H1 (cell line): ENCODE measurements around the gene ZDHHC22. TPM values are rescaled to one million over a fixed set of nuclear protein-coding genes. Genes with fewer than 3 reads are reported as not detected.

ENCODE experiments used
- CTCF ChIA-PET: fragments of 300-600 bp; sonication (Branson Sonifier 250); formaldehyde crosslinking; loops from one replicate; lab custom pipeline; 2021; ENCODE audit not compliant: partially characterized antibody; lab: Charles Lee
- POLR2A ChIA-PET: fragments of 300-600 bp; sonication (Branson Sonifier 250); formaldehyde crosslinking; loops from one replicate; lab custom pipeline; 2021; ENCODE audit warnings: inconsistent platforms; ENCODE audit not compliant: partially characterized antibody; lab: Charles Lee
- DNase-seq, 2 experiments: peaks; one replicate each; pipeline versions ENCODE4 v3.0.0 to v3.0.0-alpha.2; 2010 to 2022; ENCODE audit warnings: low spot score in 2 of 2, low read depth in 1 of 2, mixed read lengths in 1 of 2
- FAIRE-seq: peaks from 2 replicates; lab custom pipeline; 2011; peaks lifted over from hg19 to GRCh38; lab: Jason Lieb, UNC
- H2AFZ ChIP-seq: 2 replicates; pipeline ENCODE4 v1.8.1; 2012; ENCODE audit warnings: low read length, inconsistent platforms
- H2AK5ac ChIP-seq: 2 replicates; pipeline ENCODE4 v1.6.1; 2013; ENCODE audit warnings: low read depth, low read length
- H2BK120ac ChIP-seq: replicated peaks from 2 replicates; pipeline ENCODE3; 2013; ENCODE audit warnings: low read depth, low read length, inconsistent platforms
- H2BK12ac ChIP-seq: 2 replicates; pipeline ENCODE4 v1.6.1; 2013; ENCODE audit warnings: low read depth, low read length
- H2BK15ac ChIP-seq: 2 replicates; pipeline ENCODE4 v1.6.1; 2013; ENCODE audit warnings: low read length
- H2BK20ac ChIP-seq: 2 replicates; pipeline ENCODE4 v1.6.1; 2013; ENCODE audit warnings: low read length
- H2BK5ac ChIP-seq: 2 replicates; pipeline ENCODE4 v1.6.1; 2013; ENCODE audit warnings: low read depth, low read length
- H3K14ac ChIP-seq: 2 replicates; pipeline ENCODE4 v1.6.1; 2013; ENCODE audit warnings: inconsistent platforms; ENCODE audit not compliant: insufficient read length
- H3K18ac ChIP-seq: 2 replicates; pipeline ENCODE4 v1.6.1; 2013; ENCODE audit warnings: low read length; ENCODE audit errors: extremely low read depth
- H3K23ac ChIP-seq: 2 replicates; pipeline ENCODE4 v1.6.1; 2013; ENCODE audit warnings: inconsistent platforms; ENCODE audit not compliant: insufficient read length
- H3K23me2 ChIP-seq: 2 replicates; pipeline ENCODE4 v1.6.1; 2013; ENCODE audit warnings: low read depth, low read length
- H3K27ac ChIP-seq: 2 replicates; pipeline ENCODE4 v1.6.1; 2011; ENCODE audit warnings: low read depth, low read length, inconsistent platforms
- H3K27me3 ChIP-seq, 4 experiments: replicated peaks in 1 of 4; 1 replicate in 1 of 4; 2 replicates in 3 of 4; pipeline versions ENCODE4 v1.6.1 to v1.8.1; 2011 to 2013; ENCODE audit warnings: low read length in 3 of 4, mild to moderate bottlenecking in 3 of 4, inconsistent platforms in 2 of 4, mixed read lengths in 2 of 4, moderate library complexity in 1 of 4; ENCODE audit not compliant: control insufficient read depth in 3 of 4, insufficient read depth in 3 of 4; ENCODE audit errors: extremely low read depth in 1 of 4
- H3K36me3 ChIP-seq, 4 experiments: 2 replicates each; pipeline versions ENCODE4 v1.6.1 to v1.8.1; 2011 to 2013; ENCODE audit warnings: mild to moderate bottlenecking in 4 of 4, low read length in 3 of 4, moderate library complexity in 2 of 4, control low read depth in 1 of 4, inconsistent platforms in 1 of 4; ENCODE audit not compliant: insufficient read depth in 4 of 4, control insufficient read depth in 2 of 4
- H3K4ac ChIP-seq: replicated peaks from 2 replicates; pipeline ENCODE3; 2013; ENCODE audit warnings: low read length, low read depth, mixed read lengths, inconsistent platforms; ENCODE audit not compliant: insufficient read length
- H3K4me1 ChIP-seq, 4 experiments: replicated peaks in 1 of 4; 1 replicate in 1 of 4; 2 replicates in 3 of 4; pipeline versions ENCODE4 v1.6.1 to v1.8.1; 2011 to 2013; ENCODE audit warnings: low read length in 3 of 4, inconsistent platforms in 2 of 4, mixed read lengths in 1 of 4; ENCODE audit not compliant: insufficient read depth in 4 of 4, control insufficient read depth in 3 of 4
- H3K4me2 ChIP-seq, 2 experiments: 2 replicates each; pipeline versions ENCODE4 v1.6.1 to v1.8.1; 2011 to 2013; ENCODE audit warnings: low read depth in 2 of 2, low read length in 2 of 2, control low read depth in 1 of 2, inconsistent platforms in 1 of 2, mild to moderate bottlenecking in 1 of 2; ENCODE audit not compliant: insufficient read depth in 1 of 2
- H3K4me3 ChIP-seq, 4 experiments: fragments of 200-600, 300-600 bp in 1 of 4; sonication (generic), shearing (Covaris generic), sonication (Bioruptor Twin) in 1 of 4; 2 replicates each; pipeline versions ENCODE4 v1.5.1 to v1.8.1; 2011 to 2016; ENCODE audit warnings: low read length in 4 of 4, low read depth in 3 of 4, control low read depth in 2 of 4, inconsistent platforms in 2 of 4, mild to moderate bottlenecking in 2 of 4, mixed read lengths in 1 of 4, moderate library complexity in 1 of 4; ENCODE audit not compliant: insufficient read depth in 2 of 4; ENCODE audit errors: extremely low read depth in 1 of 4
- H3K56ac ChIP-seq: replicated peaks from 2 replicates; pipeline ENCODE3; 2013; ENCODE audit warnings: low read depth, mild to moderate bottlenecking, mixed read lengths, low read length, inconsistent platforms; ENCODE audit not compliant: insufficient read length
- H3K79me1 ChIP-seq: 2 replicates; pipeline ENCODE4 v1.6.1; 2013; ENCODE audit warnings: low read depth, low read length, control low read depth
- H3K79me2 ChIP-seq, 2 experiments: 2 replicates each; pipeline versions ENCODE4 v1.6.1 to v1.8.1; 2012 to 2013; ENCODE audit warnings: low read length in 2 of 2, mild to moderate bottlenecking in 2 of 2, inconsistent platforms in 1 of 2; ENCODE audit not compliant: insufficient read depth in 2 of 2, control insufficient read depth in 1 of 2
- H3K9ac ChIP-seq, 4 experiments: replicated peaks in 1 of 4; 1 replicate in 1 of 4; 2 replicates in 3 of 4; pipeline versions ENCODE4 v1.6.1 to v1.8.1; 2011 to 2013; ENCODE audit warnings: low read depth in 3 of 4, low read length in 3 of 4, control low read depth in 2 of 4, mild to moderate bottlenecking in 2 of 4, moderate library complexity in 2 of 4, inconsistent platforms in 1 of 4; ENCODE audit errors: extremely low read depth in 1 of 4
- H3K9me3 ChIP-seq, 2 experiments: 2 replicates each; pipeline versions ENCODE4 v1.6.1 to v1.8.1; 2012 to 2013; ENCODE audit warnings: mild to moderate bottlenecking in 2 of 2, moderate library complexity in 2 of 2, control low read depth in 1 of 2, inconsistent platforms in 1 of 2, low read depth in 1 of 2, low read length in 1 of 2, mixed read lengths in 1 of 2; ENCODE audit not compliant: insufficient read depth in 2 of 2
- H4K20me1 ChIP-seq, 2 experiments: replicated peaks in 1 of 2; 2 replicates each; pipeline versions ENCODE3 to v1.8.1; 2011 to 2013; ENCODE audit warnings: inconsistent platforms in 2 of 2, low read length in 2 of 2, mild to moderate bottlenecking in 1 of 2; ENCODE audit not compliant: insufficient read depth in 2 of 2, control insufficient read depth in 1 of 2
- H4K5ac ChIP-seq: 2 replicates; pipeline ENCODE4 v1.6.1; 2013; ENCODE audit warnings: low read length, low read depth, mixed read lengths, inconsistent platforms; ENCODE audit not compliant: insufficient read length
- H4K8ac ChIP-seq: 2 replicates; pipeline ENCODE4 v1.8.0; 2013; ENCODE audit warnings: mild to moderate bottlenecking, moderate library complexity, low read length, inconsistent platforms; ENCODE audit not compliant: insufficient read depth; ENCODE audit errors: extremely low read depth
- H4K91ac ChIP-seq: replicated peaks from 2 replicates; pipeline ENCODE3; 2013; ENCODE audit warnings: low read length, mixed read lengths, inconsistent platforms; ENCODE audit not compliant: insufficient read length
- CBX5 ChIP-seq: fragments of 300-800, 300-1000 bp; sonication (generic); IDR thresholded peaks from 2 replicates; pipeline ENCODE4 v1.7.1; 2016; ENCODE audit warnings: antibody characterized with exemption, low read length, low read depth
- CREB1 ChIP-seq: IDR thresholded peaks from 2 replicates; pipeline ENCODE4 v1.6.1; 2012; ENCODE audit warnings: inconsistent platforms
- FOSL1 ChIP-seq: IDR thresholded peaks from 2 replicates; pipeline ENCODE4 v1.6.1; 2011; ENCODE audit warnings: mild to moderate bottlenecking, low read depth, low read length, moderate library complexity; ENCODE audit not compliant: insufficient read depth
- RXRA ChIP-seq: IDR thresholded peaks from 2 replicates; pipeline ENCODE4 v1.6.1; 2011; ENCODE audit warnings: low read depth, mild to moderate bottlenecking, low read length, moderate library complexity; ENCODE audit not compliant: insufficient read depth
- SP2 ChIP-seq: IDR thresholded peaks from 2 replicates; pipeline ENCODE4 v1.6.1; 2012; ENCODE audit warnings: mild to moderate bottlenecking, low read length, inconsistent platforms
- TEAD4 ChIP-seq: IDR thresholded peaks from 2 replicates; pipeline ENCODE4 v1.6.1; 2012; ENCODE audit warnings: low read depth, low read length, inconsistent platforms, mixed read lengths
- YY1 ChIP-seq: IDR thresholded peaks from 2 replicates; pipeline ENCODE4 v1.6.1; 2011; ENCODE audit warnings: low read depth, mild to moderate bottlenecking, low read length
- WGBS, 2 experiments: shearing (Covaris generic) in 1 of 2; methylation state at CpG; one replicate each; pipeline versions ENCODE4 v1.1.6 to v1.1.7; 2013 to 2015; ENCODE audit warnings: low lambda C conversion rate in 2 of 2, mixed read lengths in 2 of 2, inconsistent platforms in 1 of 2, low coverage in 1 of 2, missing lambda C conversion rate in 1 of 2; ENCODE audit not compliant: insufficient replicate concordance in 2 of 2, insufficient coverage in 1 of 2, insufficient read length in 1 of 2; ENCODE audit errors: extremely low coverage in 1 of 2, missing lambda C conversion rate in 1 of 2; 5-methylcytosine and 5-hydroxymethylcytosine counted together
- polyA plus RNA-seq, 7 experiments: library from polyadenylated mRNA; depleted of rRNA in 3 of 7; stranded (reverse) in 5 of 7; unstranded in 2 of 7; fragments of >200 nt in 5 of 7; fragments of 200-250 nt in 2 of 7; gene quantifications; 1 replicate in 5 of 7; 2 replicates in 1 of 7; 4 replicates in 1 of 7; pipeline versions ENCODE4 v1.2.1 to v1.2.3, GENCODE V29; 2011 to 2013; ENCODE audit warnings: missing spikeins in 2 of 7, mixed read lengths in 2 of 7
- total RNA-seq: library from RNA; stranded (reverse); fragmentation: NEBNext Ultra II Directional; extraction: Animal tissue kit (Norgen Biotek cat#: 25700); gene quantifications from 2 replicates; pipeline ENCODE4 v1.2.1, GENCODE V29; 2021

ZDHHC22 gene
- total and polyA plus RNA-seq, 2 of the 8 experiments (the other 6 are each of a cell fraction or from before 2014, with no cell fraction given) = 23.8 to 55.2 TPM

- FAIRE-seq = no peak
- POLR2A ChIA-PET = interaction anchor here (0.5 to 5.7 kb wide), 13 partner anchors 9 to 165 kb away, joined by 3 to 45 read pairs (median 4); partner anchors contain the start of genes CIPC and IRF2BPL
- Histone ChIP-seq H4K8ac (no peak overlapping the region), H3K79me2 (no peaks in the 10 kb centered on the region), H2BK5ac (peak overlapping the region; percentile 28; the same call in 1 of the 2 replicates), H3K9ac (no peak overlapping the region; a peak in 1 of 7 replicates), H2BK20ac (no peak overlapping the region; the same call in 1 of the 2 replicates), H3K18ac (no peak overlapping the region), H4K5ac (no peak overlapping the region), H3K4me2 (no peak overlapping the region), H3K4ac (no peak overlapping the region), H2BK15ac (no peak overlapping the region), H3K23me2 (no peaks in the 10 kb centered on the region), H3K4me1 (peaks cover 10 to 30% (median 19%) of the 10 kb centered on the region in 4 experiments), H3K56ac (no peak overlapping the region), H3K14ac (no peak overlapping the region), H3K9me3 (0 out of 4 replicates have a peak, but pooled peaks cover 0 to 4% of the 10 kb centered on the region in 2 experiments), H2BK12ac (peak overlapping the region; percentile 84; the same call in 1 of the 2 replicates), H3K4me3 (no peak overlapping the region), H2AK5ac (peak overlapping the region; percentile 8; the same call in 1 of the 2 replicates), H3K27me3 (no peaks in the 10 kb centered on the region), H4K20me1 (no peaks in the 10 kb centered on the region), H3K23ac (no peak overlapping the region), H4K91ac (no peak overlapping the region), H3K27ac (peak overlapping the region; percentile 38; the same call in 1 of the 2 replicates), H3K36me3 (no peaks in the 10 kb centered on the region), H2AFZ (peak overlapping the region; percentile 88), H2BK120ac (no peak overlapping the region), H3K79me1 (no peaks in the 10 kb centered on the region)
- DNase-seq = no peak
- TF ChIP-seq CREB1 (no peak), YY1 (no peak), FOSL1 (no peak), TEAD4 (no peak), RXRA (no peak), CBX5 (no peak), SP2 (no peak)
- CTCF ChIA-PET = interaction anchor here (0.6 to 56.8 kb wide), 9 partner anchors 8 to 237 kb away, joined by 3 to 1490 read pairs (median 10); partner anchors contain the start of gene ZDHHC22
- 94% methylated on average over 5 of the region's 5 CpGs; no CpG with 5 or more reads in 1 of the 2 experiments for WGBS, 2 experiments
Measured at GRCh38 chr14:77084985-77085384, 56.6 kb downstream of the ZDHHC22 start.
